Transverse colon (tissue), 4 donors: ENCODE results near the gene TNNC1. TPM values are rescaled to one million over a fixed set of nuclear protein-coding genes. Genes with fewer than 3 reads are reported as not detected.

ENCODE experiments used
- DNase-seq: peaks from one replicate; pipeline ENCODE4 v3.0.0-alpha.2; 2019
- H3K27ac ChIP-seq, 4 donors: fragments of 200-600 bp; sonication (generic); 2 replicates each; pipeline ENCODE4 v1.5.1; 2016 to 2018; ENCODE audit warnings: inconsistent platforms in 4 of 4
- H3K27me3 ChIP-seq: fragments of 200-600 bp; sonication (generic); 2 replicates; pipeline ENCODE4 v1.5.1; 2017; ENCODE audit warnings: inconsistent platforms
- H3K36me3 ChIP-seq, 4 donors: fragments of 200-600 bp; sonication (generic); 2 replicates each; pipeline ENCODE4 v1.5.1; 2017 to 2019; ENCODE audit warnings: inconsistent platforms in 4 of 4
- H3K4me1 ChIP-seq, 4 donors: fragments of 200-600 bp; sonication (generic); 2 replicates each; pipeline ENCODE4 v1.5.1; 2017 to 2020; ENCODE audit warnings: inconsistent platforms in 4 of 4
- H3K4me3 ChIP-seq, 4 donors: fragments of 200-600 bp; sonication (generic); 1 replicate in 1 of 4; 2 replicates in 3 of 4; pipeline versions ENCODE4 v1.5.1 to v1.6.1; 2017 to 2019; ENCODE audit warnings: inconsistent platforms in 4 of 4
- H3K9me3 ChIP-seq, 2 donors: fragments of 200-600 bp; sonication (generic); 2 replicates each; pipeline ENCODE4 v1.5.1; 2017 to 2019; ENCODE audit warnings: inconsistent platforms in 2 of 2
- CTCF ChIP-seq, 5 experiments: fragments of 200-600 bp in 3 of 5; fragments of 450-650 bp in 2 of 5; sonication (generic) in 3 of 5; IDR thresholded peaks; 1 replicate in 2 of 5; 2 replicates in 3 of 5; pipeline ENCODE4 v1.5.1; 2016 to 2017; ENCODE audit warnings: antibody characterized with exemption in 5 of 5, inconsistent platforms in 3 of 5, mild to moderate bottlenecking in 2 of 5, moderate library complexity in 1 of 5
- EP300 ChIP-seq: sonication (generic); formaldehyde crosslinking; IDR thresholded peaks from one replicate; pipeline ENCODE4 v1.6.1; 2017; ENCODE audit warnings: antibody characterized with exemption, low read depth
- POLR2A ChIP-seq: fragments of 450-650 bp; IDR thresholded peaks from one replicate; pipeline ENCODE4 v1.6.1; 2016; ENCODE audit warnings: antibody characterized with exemption, mild to moderate bottlenecking, moderate library complexity
- POLR2AphosphoS5 ChIP-seq, 3 donors: sonication (generic); formaldehyde crosslinking; IDR thresholded peaks; one replicate each; pipeline ENCODE4 v1.6.1; 2016; ENCODE audit warnings: antibody characterized with exemption in 3 of 3
- WGBS, 2 donors: methylation state at CpG; one replicate each; pipeline ENCODE4 v1.1.5; 2018; ENCODE audit warnings: low coverage in 1 of 2; 5-methylcytosine and 5-hydroxymethylcytosine counted together
- in situ Hi-C, 4 donors: fragments of 200-750 bp; cut with MboI; loops; one replicate each; pipeline versions ENCODE4 v1.15.0 to v1.15.1; 2017; ENCODE audit warnings: low sequenced_read_pairs in 3 of 4, low pct_ligation_motif_present in 1 of 4, low pct_unique_long_range_greater_than_20kb in 1 of 4
- intact Hi-C: fragments of 100-400 bp; cut with DNase I; formaldehyde crosslinking; loops from one replicate; pipeline ENCODE4 v1.15.1; 2023; ENCODE audit warnings: low total_unique reads
- total RNA-seq, 4 donors: library from RNA; depleted of rRNA; stranded (reverse); fragments of >200 nt; gene quantifications; one replicate each; pipeline ENCODE4 v1.1.0, GENCODE V29; 2016

The TNNC1 gene
- total RNA-seq, 4 donors from 2014 or later: 7.1 to 10.4 TPM; not detected in 2

- Histone ChIP-seq H3K27ac (no peak overlapping the region), H3K9me3 (no peaks in the 10 kb centered on the region), H3K36me3 (peaks cover 0 to 70% (median 33%) of the 10 kb centered on the region in 4 donors), H3K27me3 (no peaks in the 10 kb centered on the region), H3K4me1 (peaks cover 0 to 12% (median under 1%) of the 10 kb centered on the region in 4 donors), H3K4me3 (no peak overlapping the region)
- intact Hi-C loops: no loop called here
- TF ChIP-seq CTCF (IDR thresholded peaks at IDR 0.05): no peak
- no peak for TF ChIP-seq EP300
- no peak for TF ChIP-seq POLR2AphosphoS5 (IDR thresholded peaks at IDR 0.05)
- no peak for TF ChIP-seq POLR2A
- no peak for DNase-seq
- in situ Hi-C loops: no loop called here
- 94% methylated on average over 3 to 7 of the region's 7 CpGs for WGBS, 2 donors
Measured at GRCh38 chr3:52479037-52479876, 25.4 kb upstream of the TNNC1 start.

GRCh38 chr3:52477796-52478095, 23.9 kb upstream of the TNNC1 start:
- WGBS, 2 donors: 90 to 95% methylated on average over 2 to 6 of the region's 6 CpGs
- no peaks in the 10 kb centered on the region for H3K9me3 ChIP-seq

GRCh38 chr3:52477076-52477795, 23.4 kb upstream of the TNNC1 start:
- DNase-seq: no peak
- no peak for TF ChIP-seq POLR2A
- no peak for TF ChIP-seq POLR2AphosphoS5 (IDR thresholded peaks at IDR 0.05)
- no peak for TF ChIP-seq CTCF (IDR thresholded peaks at IDR 0.05)
- no peak for TF ChIP-seq EP300
- Histone ChIP-seq H3K27me3 (no peaks in the 10 kb centered on the region), H3K9me3 (no peaks in the 10 kb centered on the region), H3K36me3 (peaks cover 0 to 77% (median 42%) of the 10 kb centered on the region in 4 donors), H3K4me3 (no peak overlapping the region), H3K4me1 (no peaks in the 10 kb centered on the region), H3K27ac (no peak overlapping the region)
- intact Hi-C loops: no loop called here
- in situ Hi-C loops: no loop called here
- whole genome bisulfite sequencing, 2 donors: 80 to 95% methylated on average over 3 to 16 of the region's 16 CpGs

More at GRCh38 chr3:52477796-52478095, 23.9 kb upstream of the TNNC1 start:
- peaks cover 0 to under 1% (median 0%) of the 10 kb centered on the region in 4 donors for H3K4me1 ChIP-seq
- no peak overlapping the region for H3K4me3 ChIP-seq
- DNase-seq: no peak
- TF ChIP-seq POLR2AphosphoS5 (IDR thresholded peaks at IDR 0.05) (no peak), EP300 (no peak), POLR2A (no peak), CTCF (IDR thresholded peaks at IDR 0.05) (no peak)
- no peaks in the 10 kb centered on the region for H3K27me3 ChIP-seq
- intact Hi-C loops: no loop called here
- H3K27ac ChIP-seq: no peak overlapping the region
- in situ Hi-C loops: no loop called here
- peaks cover 0 to 80% (median 40%) of the 10 kb centered on the region in 4 donors for H3K36me3 ChIP-seq

- TF ChIP-seq CTCF (IDR thresholded peaks at IDR 0.05) (no peak), POLR2A (no peak), EP300 (no peak), POLR2AphosphoS5 (IDR thresholded peaks at IDR 0.05) (no peak)
- peaks cover 0 to 14% (median 6%) of the 10 kb centered on the region in 4 donors for H3K4me1 ChIP-seq
- DNase-seq: no peak
- H3K27me3 ChIP-seq: no peaks in the 10 kb centered on the region
- in situ Hi-C loops (no loop called here), intact Hi-C loops (no loop called here)
- no peak overlapping the region for H3K4me3 ChIP-seq
- H3K36me3 ChIP-seq: peaks cover 0 to 48% (median 22%) of the 10 kb centered on the region in 4 donors
- H3K9me3 ChIP-seq: no peaks in the 10 kb centered on the region
- peak overlapping the region in 1 of 4 donors; percentile 21 for H3K27ac ChIP-seq
- 80% methylated on average over 5 of the region's 5 CpGs; no CpG with 5 or more reads in 1 of the 2 donors for WGBS, 2 donors
Measured at GRCh38 chr3:52473026-52473425, 19.2 kb upstream of the TNNC1 start.
